HepG2 (cell line): ENCODE data around the gene SCFD1. TPM values are rescaled to one million over a fixed set of nuclear protein-coding genes. Genes with fewer than 3 reads are reported as not detected.

Source experiments
- ATF3 ChIP-seq: sonication (generic); formaldehyde crosslinking; IDR thresholded peaks from 2 replicates; pipeline ENCODE4 v1.4.0; 2020; ENCODE audit warnings: missing genetic modification reagents
- GATAD2A ChIP-seq: IDR thresholded peaks from 2 replicates; pipeline ENCODE4 v1.6.1; 2016
- HDAC6 ChIP-seq: fragments of 200-600 bp; sonication (generic); IDR thresholded peaks from 2 replicates; pipeline ENCODE4 v1.7.0; 2017; ENCODE audit warnings: mild to moderate bottlenecking, antibody characterized with exemption, low read length, low read depth
- HOXA5 ChIP-seq: sonication (generic); formaldehyde crosslinking; IDR thresholded peaks from 2 replicates; pipeline ENCODE4 v1.4.0; 2020; ENCODE audit warnings: missing genetic modification reagents
- KLF12 ChIP-seq: sonication (generic); formaldehyde crosslinking; IDR thresholded peaks from 2 replicates; pipeline ENCODE4 v1.4.0; 2020; ENCODE audit warnings: missing genetic modification reagents, borderline replicate concordance
- MED13 ChIP-seq: sonication (generic); formaldehyde crosslinking; IDR thresholded peaks from 2 replicates; pipeline ENCODE4 v1.5.0; 2020; ENCODE audit warnings: missing genetic modification reagents
- MLX ChIP-seq: IDR thresholded peaks from 2 replicates; pipeline ENCODE4 v1.6.1; 2016
- MLXIP ChIP-seq: sonication (generic); formaldehyde crosslinking; IDR thresholded peaks from 2 replicates; pipeline ENCODE4 v1.9.0; 2021; ENCODE audit warnings: missing genetic modification reagents, borderline replicate concordance
- MTA1 ChIP-seq: sonication (generic); formaldehyde crosslinking; IDR thresholded peaks from 2 replicates; pipeline ENCODE4 v1.4.0; 2020; ENCODE audit warnings: missing genetic modification reagents, mild to moderate bottlenecking, borderline replicate concordance
- NR2F1 ChIP-seq, 2 experiments: fragments of 450-650 bp in 1 of 2; formaldehyde crosslinking in 1 of 2; IDR thresholded peaks; 2 replicates each; pipeline versions ENCODE4 v1.5.0 to v1.6.1; 2016 to 2020; ENCODE audit warnings: mild to moderate bottlenecking in 1 of 2, missing compliant biosample characterization in 1 of 2, missing genetic modification reagents in 1 of 2, moderate library complexity in 1 of 2
- NR2F6 ChIP-seq, 2 experiments: IDR thresholded peaks; 2 replicates each; pipeline ENCODE4 v1.6.1; 2016; ENCODE audit warnings: antibody characterized with exemption in 1 of 2, mild to moderate bottlenecking in 1 of 2
- TAF1 ChIP-seq: sonication (generic); formaldehyde crosslinking; IDR thresholded peaks from 2 replicates; pipeline ENCODE4 v1.4.0; 2020; ENCODE audit warnings: missing genetic modification reagents
- ZNF124 ChIP-seq: sonication (generic); formaldehyde crosslinking; IDR thresholded peaks from 2 replicates; pipeline ENCODE4 v1.4.0; 2020; ENCODE audit warnings: missing genetic modification reagents
- ZNF407 ChIP-seq: sonication (generic); formaldehyde crosslinking; IDR thresholded peaks from one replicate; pipeline ENCODE4 v1.5.1; 2020; ENCODE audit warnings: mild to moderate bottlenecking, missing genetic modification reagents; ENCODE audit errors: not compliant biosample characterization
- ZNF883 ChIP-seq: sonication (generic); formaldehyde crosslinking; IDR thresholded peaks from 2 replicates; pipeline ENCODE4 v1.5.1; 2020; ENCODE audit warnings: mild to moderate bottlenecking, missing genetic modification reagents; ENCODE audit errors: not compliant biosample characterization
- polyA plus RNA-seq, 8 experiments: library from polyadenylated mRNA; depleted of rRNA in 3 of 8; stranded (reverse) in 7 of 8; unstranded in 1 of 8; fragments of >200 nt; fragmentation: Illumina TruSeq in 4 of 8; extraction: Trizol in 4 of 8; gene quantifications; 2 replicates each; pipeline versions ENCODE4 v1.2.1 to v1.2.3, GENCODE V29; 2011 to 2016; ENCODE audit warnings: low read depth in 4 of 8, missing spikeins in 1 of 8, mixed read lengths in 1 of 8; ENCODE audit not compliant: insufficient read depth in 1 of 8
- total RNA-seq, 5 experiments: library from RNA; depleted of rRNA; stranded (reverse); fragments of >200 nt; fragmentation: Illumina TruSeq; extraction: Trizol; gene quantifications; 2 replicates each; pipeline ENCODE4 v1.2.3, GENCODE V29; 2016; ENCODE audit warnings: low read depth in 1 of 5

SCFD1 gene
- total and polyA plus RNA-seq, 2 of the 13 experiments (the other 11 are each of a cell fraction or from before 2014, with no cell fraction given) = 235 to 256 TPM

- TF ChIP-seq MLXIP (CRISPR knock-in tag) = peak; percentile 62; the same call in 1 of the 2 replicates
- 0 out of 2 replicates have a peak, but pooled peaks have one; percentile 42 for TF ChIP-seq ATF3
- peak; percentile 27; the same call in 1 of the 2 replicates for TF ChIP-seq HOXA5 (CRISPR knock-in tag)
- TF ChIP-seq NR2F6 (IDR thresholded peaks at IDR 0.05) = peak; percentile 29; the same call in 1 of the 2 replicates
- TF ChIP-seq NR2F6 (CRISPR knock-in tag; IDR thresholded peaks at IDR 0.05) = peak; percentile 46; the same call in 1 of the 2 replicates
- peak; percentile 37 for TF ChIP-seq ZNF407 (CRISPR knock-in tag)
- peak; percentile 32; the same call in 1 of the 2 replicates for TF ChIP-seq TAF1 (CRISPR knock-in tag)
- 0 out of 2 replicates have a peak, but pooled peaks have one; percentile 27 for TF ChIP-seq ZNF124 (CRISPR knock-in tag)
- peak; percentile 60; the same call in 1 of the 2 replicates for TF ChIP-seq MED13 (CRISPR knock-in tag)
- TF ChIP-seq GATAD2A (CRISPR knock-in tag) = peak; percentile 75
- peak; percentile 58 to 75 for TF ChIP-seq NR2F1 (CRISPR knock-in tag; IDR thresholded peaks at IDR 0.05)
- peak; percentile 56 for TF ChIP-seq ZNF883
- TF ChIP-seq MTA1 (CRISPR knock-in tag) = 0 out of 2 replicates have a peak, but pooled peaks have one; percentile 34
- peak; percentile 77; the same call in 1 of the 2 replicates for TF ChIP-seq MLX (CRISPR knock-in tag)
- TF ChIP-seq HDAC6 = peak; percentile 65; the same call in 1 of the 2 replicates
- peak; percentile 87; the same call in 1 of the 2 replicates for TF ChIP-seq KLF12 (CRISPR knock-in tag)
Observed at GRCh38 chr14:30690487-30691355, 68.6 kb downstream of the SCFD1 start (continued).
